Endodermal cell (in vitro differentiated cells): ENCODE results near the gene TIAM2. TPM values are rescaled to one million over a fixed set of nuclear protein-coding genes. Genes with fewer than 3 reads are reported as not detected.

ENCODE experiments used
- DNase-seq: peaks from one replicate; pipeline ENCODE4 v3.0.0-alpha.2; 2017
- H3K27ac ChIP-seq: 2 replicates; pipeline ENCODE4 v1.5.1; 2013; ENCODE audit warnings: mild to moderate bottlenecking, low read depth, low read length, moderate library complexity
- H3K27me3 ChIP-seq: 2 replicates; pipeline ENCODE4 v1.6.1; 2013; ENCODE audit warnings: mild to moderate bottlenecking, low read length, moderate library complexity; ENCODE audit not compliant: insufficient read depth, control insufficient read depth, poor library complexity, severe bottlenecking
- H3K36me3 ChIP-seq: 2 replicates; pipeline ENCODE4 v1.7.0; 2013; ENCODE audit warnings: mild to moderate bottlenecking, low read length, moderate library complexity; ENCODE audit not compliant: control insufficient read depth, insufficient read depth
- H3K4me1 ChIP-seq: one replicate; pipeline ENCODE4 v1.7.0; 2013; ENCODE audit warnings: low read length; ENCODE audit not compliant: control insufficient read depth, insufficient read depth
- H3K4me3 ChIP-seq: 2 replicates; pipeline ENCODE4 v1.5.1; 2013; ENCODE audit warnings: mild to moderate bottlenecking, low read length, moderate library complexity
- H3K9ac ChIP-seq: 2 replicates; pipeline ENCODE4 v1.6.1; 2013; ENCODE audit warnings: mild to moderate bottlenecking, low read length, moderate library complexity; ENCODE audit not compliant: poor library complexity, severe bottlenecking; ENCODE audit errors: extremely low read depth
- H3K9me3 ChIP-seq: 2 replicates; pipeline ENCODE4 v1.6.1; 2013; ENCODE audit warnings: mild to moderate bottlenecking, low read length, moderate library complexity; ENCODE audit not compliant: control insufficient read depth
- H3K27ac Mint-ChIP-seq: 2 replicates; pipeline ENCODE4 v1.8.0; 2020; ENCODE audit warnings: mixed read lengths
- H3K27me3 Mint-ChIP-seq: 2 replicates; pipeline ENCODE4 v1.8.0; 2021; ENCODE audit warnings: mild to moderate bottlenecking, mixed read lengths; ENCODE audit not compliant: insufficient read depth
- H3K36me3 Mint-ChIP-seq: 2 replicates; pipeline ENCODE4 v1.8.0; 2020; ENCODE audit warnings: low read depth, mixed read lengths
- H3K4me1 Mint-ChIP-seq: 2 replicates; pipeline ENCODE4 v1.8.0; 2020; ENCODE audit warnings: mixed read lengths
- H3K4me3 Mint-ChIP-seq: 2 replicates; pipeline ENCODE4 v1.8.0; 2020; ENCODE audit warnings: mild to moderate bottlenecking, moderate library complexity, mixed read lengths
- H3K9me3 Mint-ChIP-seq: 2 replicates; pipeline ENCODE4 v1.8.0; 2020; ENCODE audit warnings: mild to moderate bottlenecking, mixed read lengths
- WGBS, 2 experiments: methylation state at CpG; one replicate each; pipeline versions ENCODE4 v1.1.5 to v1.1.7; 2013; ENCODE audit warnings: missing lambda C conversion rate in 2 of 2, mixed read lengths in 1 of 2; ENCODE audit not compliant: insufficient coverage in 1 of 2, insufficient read length in 1 of 2; 5-methylcytosine and 5-hydroxymethylcytosine counted together
- total RNA-seq, 2 donors: library from RNA; stranded (reverse); fragmentation: NEBNext Ultra II Directional in 1 of 2; extraction: Animal tissue kit (Norgen Biotek cat#: 25700) in 1 of 2; gene quantifications; 2 replicates in 1 of 2; 3 replicates in 1 of 2; pipeline ENCODE4 v1.2.1, GENCODE V29; 2021
- TF ChIP-seq, protein P1 (sequence below): fragments of 200-600 bp; sonication (generic); conservative IDR thresholded peaks from 2 replicates; pipeline ENCODE4 v1.5.0; 2021; ENCODE audit warnings: antibody characterized with exemption, mild to moderate bottlenecking

Gene TIAM2
- total RNA-seq, 2 donors from 2014 or later: 15.7 to 17.5 TPM

- H3K36me3 Mint-ChIP-seq: no peaks in the 10 kb centered on the region
- H3K9me3 Mint-ChIP-seq: no peaks in the 10 kb centered on the region
- no peak overlapping the region for H3K27ac Mint-ChIP-seq
- 83 to 94% methylated on average over 7 of the region's 7 CpGs for WGBS, 2 experiments
- H3K4me1 Mint-ChIP-seq: no peaks in the 10 kb centered on the region
- no peak overlapping the region for H3K9ac ChIP-seq
- H3K36me3 ChIP-seq: no peaks in the 10 kb centered on the region
- H3K27ac ChIP-seq: no peak overlapping the region
- peaks cover 18% of the 10 kb centered on the region for H3K27me3 Mint-ChIP-seq
- H3K4me3 Mint-ChIP-seq: no peak overlapping the region
- no peaks in the 10 kb centered on the region for H3K4me1 ChIP-seq
- no peak overlapping the region for H3K4me3 ChIP-seq
- peaks cover 8% of the 10 kb centered on the region for H3K27me3 ChIP-seq
- H3K9me3 ChIP-seq: no peaks in the 10 kb centered on the region
- TF ChIP-seq, protein P1, sequence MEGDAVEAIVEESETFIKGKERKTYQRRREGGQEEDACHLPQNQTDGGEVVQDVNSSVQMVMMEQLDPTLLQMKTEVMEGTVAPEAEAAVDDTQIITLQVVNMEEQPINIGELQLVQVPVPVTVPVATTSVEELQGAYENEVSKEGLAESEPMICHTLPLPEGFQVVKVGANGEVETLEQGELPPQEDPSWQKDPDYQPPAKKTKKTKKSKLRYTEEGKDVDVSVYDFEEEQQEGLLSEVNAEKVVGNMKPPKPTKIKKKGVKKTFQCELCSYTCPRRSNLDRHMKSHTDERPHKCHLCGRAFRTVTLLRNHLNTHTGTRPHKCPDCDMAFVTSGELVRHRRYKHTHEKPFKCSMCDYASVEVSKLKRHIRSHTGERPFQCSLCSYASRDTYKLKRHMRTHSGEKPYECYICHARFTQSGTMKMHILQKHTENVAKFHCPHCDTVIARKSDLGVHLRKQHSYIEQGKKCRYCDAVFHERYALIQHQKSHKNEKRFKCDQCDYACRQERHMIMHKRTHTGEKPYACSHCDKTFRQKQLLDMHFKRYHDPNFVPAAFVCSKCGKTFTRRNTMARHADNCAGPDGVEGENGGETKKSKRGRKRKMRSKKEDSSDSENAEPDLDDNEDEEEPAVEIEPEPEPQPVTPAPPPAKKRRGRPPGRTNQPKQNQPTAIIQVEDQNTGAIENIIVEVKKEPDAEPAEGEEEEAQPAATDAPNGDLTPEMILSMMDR: no peak
- DNase-seq: peak; percentile 54
These were observed 5.7 kb upstream of the TIAM2 start for GRCh38 chr6:154989448-154989847.

DNA sequence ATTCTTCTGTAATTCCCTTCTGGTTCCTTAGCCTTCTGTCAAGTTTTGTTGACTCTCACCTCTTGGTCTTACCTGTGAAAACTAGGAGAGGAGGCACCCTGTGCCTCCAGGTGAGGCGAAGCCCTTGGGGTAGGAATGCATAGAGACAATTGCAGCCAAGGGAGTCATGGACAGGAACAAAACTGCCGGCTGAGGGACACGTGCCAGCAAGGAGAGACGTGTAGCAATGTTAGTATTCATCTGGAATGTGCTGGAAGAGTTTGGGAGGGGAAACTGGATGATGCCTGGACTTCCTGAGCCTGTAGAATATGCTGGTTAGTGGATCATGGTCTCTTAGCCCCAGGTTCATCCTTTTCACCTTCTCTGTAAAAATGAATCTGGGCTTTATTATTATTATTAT is 3.9 kb upstream of the TIAM2 start:
- no peaks in the 10 kb centered on the region for H3K9me3 Mint-ChIP-seq
- no peak for DNase-seq
- no peaks in the 10 kb centered on the region for H3K36me3 Mint-ChIP-seq
- H3K27me3 Mint-ChIP-seq: peaks cover 27% of the 10 kb centered on the region
- Histone ChIP-seq H3K9me3 (no peaks in the 10 kb centered on the region), H3K9ac (no peak overlapping the region), H3K4me1 (no peaks in the 10 kb centered on the region), H3K27ac (no peak overlapping the region), H3K4me3 (no peak overlapping the region), H3K36me3 (no peaks in the 10 kb centered on the region), H3K27me3 (peaks cover 13% of the 10 kb centered on the region)
- WGBS, 2 experiments: 78 to 81% methylated on average over 4 of the region's 4 CpGs
- no peak overlapping the region for H3K4me3 Mint-ChIP-seq
- peaks cover 4% of the 10 kb centered on the region for H3K4me1 Mint-ChIP-seq
- H3K27ac Mint-ChIP-seq: no peak overlapping the region
- TF ChIP-seq, protein P1: no peak

DNA sequence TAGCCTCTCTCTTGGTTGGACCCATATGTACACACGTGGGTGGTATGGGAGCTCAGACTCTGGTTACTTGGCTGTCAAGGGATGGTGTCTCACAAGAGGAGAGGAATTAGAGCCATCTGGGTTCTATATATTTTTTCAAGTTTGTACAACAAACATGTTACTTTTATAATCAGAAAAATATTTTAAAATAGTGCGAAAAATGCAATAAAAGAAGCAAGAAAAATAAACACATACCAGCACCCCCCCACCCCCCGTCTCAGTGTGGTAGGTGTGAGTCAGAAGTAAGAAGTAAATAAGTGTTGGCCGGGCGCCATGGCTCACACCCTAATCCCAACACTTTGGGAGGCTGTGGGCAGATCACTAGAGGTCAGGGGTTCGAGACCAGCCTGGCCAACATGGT is 2.1 kb upstream of the TIAM2 start:
- no peaks in the 10 kb centered on the region for H3K9me3 ChIP-seq
- H3K27me3 ChIP-seq: peaks cover 18% of the 10 kb centered on the region
- no peak overlapping the region for H3K27ac Mint-ChIP-seq
- 92 to 100% methylated on average over 1 to 4 of the region's 6 CpGs for whole genome bisulfite sequencing, 2 experiments
- H3K9me3 Mint-ChIP-seq: no peaks in the 10 kb centered on the region
- H3K36me3 ChIP-seq: no peaks in the 10 kb centered on the region
- no peak overlapping the region for H3K9ac ChIP-seq
- H3K27ac ChIP-seq: no peak overlapping the region
- no peak overlapping the region for H3K4me3 Mint-ChIP-seq
- TF ChIP-seq, protein P1: no peak
- no peak for DNase-seq
- no peaks in the 10 kb centered on the region for H3K36me3 Mint-ChIP-seq
- peaks cover 15% of the 10 kb centered on the region for H3K4me1 Mint-ChIP-seq
- peaks cover 38% of the 10 kb centered on the region for H3K27me3 Mint-ChIP-seq
- peaks cover 3% of the 10 kb centered on the region for H3K4me1 ChIP-seq
- H3K4me3 ChIP-seq: no peak overlapping the region
